GM18499 (cell line): Measurements from ENCODE around the gene SLC26A1.

ENCODE experiments used
- ATAC-seq: cut with Tn5 transposase; IDR thresholded peaks from one replicate; pipeline ENCODE4 v1.9.1; 2021; ENCODE audit warnings: moderate number of reproducible peaks; ENCODE audit not compliant: insufficient read depth, unreplicated experiment

SLC26A1 gene

GRCh38 chr4:993111-994029 is at the start of gene SLC26A1:
Gene SLC26A1, minus strand, starts transcription at chr4:993404. Its CDS starts 1,701 bp downstream, at chr4:991703.
- no peak for ATAC-seq

GRCh38 chr4:1042352-1043055 is 49.3 kb upstream of the SLC26A1 start:
- no peak for ATAC-seq

GRCh38 chr4:1041936-1042330 is 48.7 kb upstream of the SLC26A1 start:
- no peak for ATAC-seq

GRCh38 chr4:1041147-1041935 is 48.1 kb upstream of the SLC26A1 start:
- ATAC-seq, result no peak

- ATAC-seq, result no peak
Observed at GRCh38 chr4:1040344-1041146, 47.3 kb upstream of the SLC26A1 start.

- ATAC-seq, result no peak
Observed at GRCh38 chr4:1039493-1040343, 46.5 kb upstream of the SLC26A1 start.

- no peak for ATAC-seq
Observed at GRCh38 chr4:1038948-1039492, 45.8 kb upstream of the SLC26A1 start.

GRCh38 chr4:1036976-1037810 is 44.0 kb upstream of the SLC26A1 start:
- no peak for ATAC-seq

GRCh38 chr4:1036095-1036494 is 42.9 kb upstream of the SLC26A1 start:
- ATAC-seq, result no peak

- ATAC-seq, result no peak
Observed at GRCh38 chr4:1035510-1035909, 42.3 kb upstream of the SLC26A1 start.

GRCh38 chr4:1033840-1034551 is 40.8 kb upstream of the SLC26A1 start:
- no peak for ATAC-seq

GRCh38 chr4:1032861-1033260 is 39.7 kb upstream of the SLC26A1 start:
- no peak for ATAC-seq

- no peak for ATAC-seq
Observed at GRCh38 chr4:1031956-1032795, 39.0 kb upstream of the SLC26A1 start.

- ATAC-seq, result no peak
Observed at GRCh38 chr4:1031346-1031745, 38.1 kb upstream of the SLC26A1 start.

- no peak for ATAC-seq
Observed at GRCh38 chr4:1030559-1030958, 37.4 kb upstream of the SLC26A1 start.

GRCh38 chr4:1030031-1030430 is 36.8 kb upstream of the SLC26A1 start:
- ATAC-seq, result no peak
